IMR-90 (cell line): ENCODE data around the gene BRCA1. TPM values are rescaled to one million over a fixed set of nuclear protein-coding genes. Genes with fewer than 3 reads are reported as not detected.
"Not testable (repeated sequence)": the region's sequence is repeated elsewhere in the genome, so short reads cannot be mapped to it uniquely, and the experiment has no call there.

ENCODE experiments used
- ATAC-seq: fragments of 200-7000 bp; cut with Tn5 transposase; 2 replicates; pipeline ENCODE4 v1.9.1; 2020; ENCODE audit warnings: low read depth, mild to moderate bottlenecking, moderate library complexity
- BruUV-seq: library from RNA; stranded (reverse); fragments of 400-500 nt; replicated peaks from 2 replicates; lab custom pipeline; 2021; lab: Mats Ljungman, UMichigan
- CTCF ChIA-PET: fragments of 300-600 bp; formaldehyde crosslinking; extraction: SDS; loops from one replicate; lab custom pipeline; 2021; ENCODE audit warnings: antibody characterized with exemption; lab: Yijun Ruan, JAX
- POLR2A ChIA-PET: fragments of 300-600 bp; sonication (Branson Sonifier 250); formaldehyde crosslinking; loops from one replicate; lab custom pipeline; 2022; ENCODE audit warnings: antibody characterized with exemption; ENCODE audit not compliant: unreplicated experiment; lab: Charles Lee
- DNase-seq: peaks from one replicate; pipeline ENCODE4 v3.0.0; 2013
- H2AFZ ChIP-seq: replicated peaks from 2 replicates; pipeline ENCODE3; 2013; ENCODE audit warnings: low read length, mild to moderate bottlenecking; ENCODE audit not compliant: poor library complexity
- H2AK5ac ChIP-seq: 2 replicates; pipeline ENCODE4 v1.6.1; 2013; ENCODE audit warnings: low read depth, low read length, inconsistent platforms
- H2AK9ac ChIP-seq: replicated peaks from 2 replicates; pipeline ENCODE3; 2013; ENCODE audit warnings: mild to moderate bottlenecking, low read depth, low read length, moderate library complexity; ENCODE audit not compliant: poor library complexity
- H2BK120ac ChIP-seq: 2 replicates; pipeline ENCODE4 v1.6.1; 2013; ENCODE audit warnings: low read depth, low read length, inconsistent platforms
- H2BK15ac ChIP-seq: 3 replicates; pipeline ENCODE4 v1.6.1; 2013; ENCODE audit warnings: low read depth, low read length, inconsistent platforms
- H2BK20ac ChIP-seq: 2 replicates; pipeline ENCODE4 v1.6.1; 2013; ENCODE audit warnings: low read depth, mild to moderate bottlenecking, inconsistent platforms, low read length, moderate library complexity
- H2BK5ac ChIP-seq: 2 replicates; pipeline ENCODE4 v1.6.1; 2013; ENCODE audit warnings: mild to moderate bottlenecking, low read depth, low read length, inconsistent platforms; ENCODE audit not compliant: poor library complexity, severe bottlenecking
- H3K14ac ChIP-seq: replicated peaks from 2 replicates; pipeline ENCODE4 v1.6.1; 2013; ENCODE audit warnings: low read depth, low read length, inconsistent platforms
- H3K18ac ChIP-seq: 2 replicates; pipeline ENCODE4 v1.6.1; 2013; ENCODE audit warnings: low read depth, low read length, control low read depth
- H3K23ac ChIP-seq: 2 replicates; pipeline ENCODE4 v1.6.1; 2013; ENCODE audit warnings: low read depth, low read length, inconsistent platforms
- H3K27ac ChIP-seq: 2 replicates; pipeline ENCODE4 v1.5.1; 2013; ENCODE audit warnings: mild to moderate bottlenecking, control low read depth, low read length; ENCODE audit not compliant: insufficient read depth
- H3K27me3 ChIP-seq: 2 replicates; pipeline ENCODE4 v1.6.1; 2013; ENCODE audit warnings: low read length; ENCODE audit not compliant: control insufficient read depth, insufficient read depth
- H3K36me3 ChIP-seq: 2 replicates; pipeline ENCODE4 v1.6.1; 2013; ENCODE audit warnings: low read length, mixed read lengths; ENCODE audit not compliant: control insufficient read depth, insufficient read depth
- H3K4ac ChIP-seq: 2 replicates; pipeline ENCODE4 v1.6.1; 2013; ENCODE audit warnings: low read depth, low read length, inconsistent platforms
- H3K4me1 ChIP-seq: 2 replicates; pipeline ENCODE4 v1.6.1; 2013; ENCODE audit warnings: low read length, mixed read lengths; ENCODE audit not compliant: control insufficient read depth, insufficient read depth
- H3K4me2 ChIP-seq: 2 replicates; pipeline ENCODE4 v1.6.1; 2013; ENCODE audit warnings: low read depth, mild to moderate bottlenecking, control low read depth, low read length, moderate library complexity
- H3K4me3 ChIP-seq: 2 replicates; pipeline ENCODE4 v1.5.1; 2013; ENCODE audit warnings: low read depth, mild to moderate bottlenecking, control low read depth, low read length, moderate library complexity; ENCODE audit not compliant: insufficient read depth
- H3K56ac ChIP-seq: 2 replicates; pipeline ENCODE4 v1.6.1; 2013; ENCODE audit warnings: low read length, inconsistent platforms; ENCODE audit not compliant: insufficient read depth; ENCODE audit errors: extremely low read depth
- H3K79me1 ChIP-seq, 2 experiments: 2 replicates each; pipeline ENCODE4 v1.6.1; 2013; ENCODE audit warnings: low read length in 2 of 2, inconsistent platforms in 1 of 2, low read depth in 1 of 2
- H3K9ac ChIP-seq: 2 replicates; pipeline ENCODE4 v1.6.1; 2013; ENCODE audit warnings: low read depth, low read length, control low read depth
- H3K9me1 ChIP-seq: 2 replicates; pipeline ENCODE4 v1.6.1; 2013; ENCODE audit warnings: low read length, inconsistent platforms; ENCODE audit not compliant: insufficient read depth
- H3K9me3 ChIP-seq: 2 replicates; pipeline ENCODE4 v1.6.1; 2013; ENCODE audit warnings: low read length; ENCODE audit not compliant: control insufficient read depth, insufficient read depth
- H4K20me1 ChIP-seq: 2 replicates; pipeline ENCODE4 v1.6.1; 2013; ENCODE audit warnings: low read length, inconsistent platforms; ENCODE audit not compliant: insufficient read depth
- H4K5ac ChIP-seq: 2 replicates; pipeline ENCODE4 v1.6.1; 2013; ENCODE audit warnings: mild to moderate bottlenecking, low read depth, low read length, control low read depth
- H4K8ac ChIP-seq, 2 experiments: 2 replicates each; pipeline ENCODE4 v1.6.1; 2013; ENCODE audit warnings: low read depth in 2 of 2, low read length in 2 of 2, control low read depth in 1 of 2, inconsistent platforms in 1 of 2
- H4K91ac ChIP-seq: 2 replicates; pipeline ENCODE4 v1.6.1; 2013; ENCODE audit warnings: low read depth, low read length, inconsistent platforms; ENCODE audit not compliant: insufficient read depth
- WGBS, 2 experiments: methylation state at CpG; one replicate each; pipeline versions ENCODE4 v1.1.5 to v1.1.7; 2013; ENCODE audit warnings: missing lambda C conversion rate in 2 of 2; ENCODE audit not compliant: insufficient read length in 1 of 2; ENCODE audit errors: extremely low coverage in 2 of 2; 5-methylcytosine and 5-hydroxymethylcytosine counted together
- dilution Hi-C: fragments of 300-500 bp; cut with HindIII; formaldehyde crosslinking; loops from one replicate; pipeline ENCODE4 v1.14.3; 2018; ENCODE audit warnings: low sequenced_read_pairs; ENCODE audit not compliant: unreplicated experiment
- in situ Hi-C: fragments of 300-500 bp; cut with MboI; formaldehyde crosslinking; loops from 3 replicates; pipeline ENCODE4 v1.14.3; 2019; ENCODE audit warnings: low sequenced_read_pairs, inconsistent platforms, mixed read lengths
- intact Hi-C: fragments of 100-400 bp; cut with micrococcal nuclease; formaldehyde crosslinking; loops from 2 replicates; pipeline ENCODE4 v1.10.0; 2022
- polyA plus RNA-seq, 3 experiments: library from polyadenylated mRNA; depleted of rRNA; stranded (reverse); fragments of >200 nt; gene quantifications; 2 replicates each; pipeline ENCODE4 v1.2.3, GENCODE V29; 2012; ENCODE audit warnings: low replicate concordance in 1 of 3
- total RNA-seq: library from RNA; depleted of rRNA; stranded (reverse); fragments of >200 nt; gene quantifications from 2 replicates; pipeline ENCODE4 v1.2.3, GENCODE V29; 2012

The BRCA1 gene
- total and polyA plus RNA-seq, 2 of the 4 experiments (the other 2 are of a cell fraction), result 8.3 to 17.7 TPM

DNA sequence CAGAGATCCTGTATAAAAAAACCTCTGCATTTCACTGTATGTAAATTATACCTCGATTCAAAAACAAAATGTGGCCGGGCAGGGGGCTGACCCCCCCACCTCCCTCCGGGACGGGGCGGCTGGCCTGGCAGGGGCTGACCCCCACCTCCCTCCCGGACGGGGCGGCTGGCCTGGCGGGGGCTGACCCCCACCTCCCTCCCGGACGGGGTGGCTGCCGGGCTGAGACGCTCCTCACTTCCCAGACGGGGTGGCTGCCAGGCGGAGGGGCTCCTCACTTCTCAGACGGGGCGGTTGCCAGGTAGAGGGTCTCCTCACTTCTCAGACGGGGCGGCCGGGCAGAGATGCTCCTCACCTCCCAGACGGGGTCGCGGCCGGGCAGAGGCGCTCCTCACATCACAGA is 34.1 kb upstream of the BRCA1 start:
- intact Hi-C loops, DNase-seq, H3K9ac ChIP-seq, H3K27ac ChIP-seq, H4K8ac ChIP-seq, H3K36me3 ChIP-seq, H4K5ac ChIP-seq, H3K79me1 ChIP-seq, H3K27me3 ChIP-seq, H3K4ac ChIP-seq, H2BK15ac ChIP-seq, in situ Hi-C loops, POLR2A ChIA-PET, H3K9me1 ChIP-seq, BruUV-seq, H3K56ac ChIP-seq, H3K23ac ChIP-seq, H3K4me2 ChIP-seq, ATAC-seq, H2BK120ac ChIP-seq, H3K9me3 ChIP-seq, H4K20me1 ChIP-seq, CTCF ChIA-PET, H3K14ac ChIP-seq, H3K4me1 ChIP-seq, H4K91ac ChIP-seq, H2BK20ac ChIP-seq, H2AFZ ChIP-seq, H2AK5ac ChIP-seq, H3K18ac ChIP-seq, H2AK9ac ChIP-seq, H2BK5ac ChIP-seq, dilution Hi-C loops, H3K4me3 ChIP-seq: not testable (repeated sequence)
- WGBS, 2 experiments, result 100% methylated on average over 3 of the region's 25 CpGs; no CpG with 5 or more reads in 1 of the 2 experiments
